WTC11 (cell line): ENCODE data around the gene FKBP10. TPM values are rescaled to one million over a fixed set of nuclear protein-coding genes. Genes with fewer than 3 reads are reported as not detected.
A peak's percentile ranks its signal among the peaks of the same experiment; 100 is the strongest.

Experiments used
- ATAC-seq: fragments of 200-7000 bp; cut with Tn5 transposase; 2 replicates; pipeline ENCODE4 v1.10.0; 2021; ENCODE audit warnings: mild to moderate bottlenecking, moderate library complexity
- CTCF ChIA-PET: fragments of 300-600 bp; sonication (Branson Sonifier 250); formaldehyde crosslinking; loops from one replicate; lab custom pipeline; 2021; ENCODE audit warnings: antibody characterized with exemption; lab: Charles Lee
- POLR2A ChIA-PET: fragments of 350-600 bp; sonication (Branson Sonifier 250); formaldehyde crosslinking; loops from one replicate; lab custom pipeline; 2021; ENCODE audit warnings: antibody characterized with exemption; lab: Charles Lee
- DNase-seq: peaks from one replicate; pipeline ENCODE4 v3.0.0; 2021; ENCODE audit warnings: low spot score
- H3K27ac Mint-ChIP-seq: 2 replicates; pipeline ENCODE4 v1.8.0; 2021; ENCODE audit warnings: mixed read lengths
- H3K27me3 Mint-ChIP-seq: 2 replicates; pipeline ENCODE4 v1.8.0; 2021; ENCODE audit warnings: low read depth, mild to moderate bottlenecking, moderate library complexity, mixed read lengths
- H3K36me3 Mint-ChIP-seq: 2 replicates; pipeline ENCODE4 v1.8.0; 2021; ENCODE audit warnings: mixed read lengths
- H3K4me1 Mint-ChIP-seq: 2 replicates; pipeline ENCODE4 v1.8.0; 2022; ENCODE audit warnings: mixed read lengths
- H3K4me3 Mint-ChIP-seq: 2 replicates; pipeline ENCODE4 v1.8.0; 2021; ENCODE audit warnings: mild to moderate bottlenecking, moderate library complexity, mixed read lengths
- H3K9me3 Mint-ChIP-seq: 2 replicates; pipeline ENCODE4 v1.8.0; 2021; ENCODE audit warnings: mixed read lengths
- ATF2 ChIP-seq: sonication (generic); formaldehyde crosslinking; IDR thresholded peaks from 2 replicates; pipeline ENCODE4 v1.8.1; 2022; ENCODE audit warnings: low read depth, missing genetic modification reagents, borderline replicate concordance
- CBFB ChIP-seq: sonication (generic); formaldehyde crosslinking; IDR thresholded peaks from 2 replicates; pipeline ENCODE4 v1.8.1; 2022; ENCODE audit warnings: mild to moderate bottlenecking, low read depth, missing genetic modification reagents
- CTCF ChIP-seq: fragments of 200-600 bp; IDR thresholded peaks from 2 replicates; pipeline ENCODE4 v1.8.0; 2022; ENCODE audit warnings: antibody characterized with exemption
- ETV6 ChIP-seq: sonication (generic); formaldehyde crosslinking; IDR thresholded peaks from 2 replicates; pipeline ENCODE4 v1.8.1; 2022; ENCODE audit warnings: mild to moderate bottlenecking, missing genetic modification reagents
- FOXK1 ChIP-seq: sonication (generic); formaldehyde crosslinking; IDR thresholded peaks from 2 replicates; pipeline ENCODE4 v1.8.0; 2022; ENCODE audit warnings: mild to moderate bottlenecking, moderate library complexity, missing genetic modification reagents
- GABPB1 ChIP-seq: sonication (generic); formaldehyde crosslinking; IDR thresholded peaks from 2 replicates; pipeline ENCODE4 v1.8.1; 2023; ENCODE audit warnings: mild to moderate bottlenecking, missing genetic modification reagents
- NR2C2 ChIP-seq: sonication (generic); formaldehyde crosslinking; IDR thresholded peaks from 2 replicates; pipeline ENCODE4 v1.8.0; 2022; ENCODE audit warnings: mild to moderate bottlenecking, missing genetic modification reagents
- PRDM15 ChIP-seq: sonication (generic); formaldehyde crosslinking; IDR thresholded peaks from 2 replicates; pipeline ENCODE4 v1.8.0; 2022; ENCODE audit warnings: missing genetic modification reagents
- PRRX2 ChIP-seq: fragments of 250-450 bp; sonication (Bioruptor Pico); IDR thresholded peaks from 2 replicates; pipeline ENCODE4 v1.8.0; 2021; ENCODE audit warnings: mild to moderate bottlenecking
- RORB ChIP-seq: fragments of 250-450 bp; sonication (Bioruptor Pico); IDR thresholded peaks from 2 replicates; pipeline ENCODE4 v1.9.0; 2021; ENCODE audit warnings: mild to moderate bottlenecking
- TEAD1 ChIP-seq: sonication (generic); formaldehyde crosslinking; IDR thresholded peaks from 2 replicates; pipeline ENCODE4 v1.8.0; 2022; ENCODE audit warnings: mild to moderate bottlenecking, missing genetic modification reagents
- ZBTB43 ChIP-seq: sonication (generic); formaldehyde crosslinking; IDR thresholded peaks from 2 replicates; pipeline ENCODE4 v1.8.1; 2023; ENCODE audit warnings: mild to moderate bottlenecking, missing genetic modification reagents
- ZNF232 ChIP-seq: sonication (generic); formaldehyde crosslinking; IDR thresholded peaks from 2 replicates; pipeline ENCODE4 v1.8.0; 2022; ENCODE audit warnings: mild to moderate bottlenecking, missing genetic modification reagents
- ZNF263 ChIP-seq: sonication (generic); formaldehyde crosslinking; IDR thresholded peaks from 2 replicates; pipeline ENCODE4 v1.8.1; 2022; ENCODE audit warnings: low read depth, mild to moderate bottlenecking, moderate library complexity, missing genetic modification reagents
- ZNF416 ChIP-seq: fragments of 250-450 bp; sonication (Bioruptor Pico); IDR thresholded peaks from 2 replicates; pipeline ENCODE4 v1.9.0; 2021; ENCODE audit warnings: mild to moderate bottlenecking, inconsistent platforms
- total RNA-seq: library from RNA; stranded (reverse); gene quantifications from 3 replicates; pipeline ENCODE4 v1.2.3, GENCODE V29; 2021
- TF ChIP-seq, protein P1 (sequence below): sonication (generic); formaldehyde crosslinking; IDR thresholded peaks from 2 replicates; pipeline ENCODE4 v1.8.0; 2023; ENCODE audit warnings: missing genetic modification reagents
- TF ChIP-seq, protein P2 (sequence below): sonication (generic); formaldehyde crosslinking; IDR thresholded peaks from 2 replicates; pipeline ENCODE4 v1.8.0; 2022; ENCODE audit warnings: mild to moderate bottlenecking, missing genetic modification reagents
- TF ChIP-seq, protein P3 (sequence below): sonication (generic); formaldehyde crosslinking; IDR thresholded peaks from 2 replicates; pipeline ENCODE4 v1.8.1; 2022; ENCODE audit warnings: low read depth, mild to moderate bottlenecking, moderate library complexity, missing genetic modification reagents, borderline replicate concordance

Gene FKBP10
- total RNA-seq, 1 experiment from 2014 or later, result 243 TPM

GRCh38 chr17:41768682-41769288 is 44.0 kb upstream of the FKBP10 start (continued):
- TF ChIP-seq FOXK1 (CRISPR knock-in tag) (no peak), ZNF263 (CRISPR knock-in tag) (no peak), ETV6 (CRISPR knock-in tag) (no peak), ZNF416 (CRISPR knock-in tag) (no peak), PRDM15 (CRISPR knock-in tag) (no peak), GABPB1 (no peak)
- TF ChIP-seq, protein P1, sequence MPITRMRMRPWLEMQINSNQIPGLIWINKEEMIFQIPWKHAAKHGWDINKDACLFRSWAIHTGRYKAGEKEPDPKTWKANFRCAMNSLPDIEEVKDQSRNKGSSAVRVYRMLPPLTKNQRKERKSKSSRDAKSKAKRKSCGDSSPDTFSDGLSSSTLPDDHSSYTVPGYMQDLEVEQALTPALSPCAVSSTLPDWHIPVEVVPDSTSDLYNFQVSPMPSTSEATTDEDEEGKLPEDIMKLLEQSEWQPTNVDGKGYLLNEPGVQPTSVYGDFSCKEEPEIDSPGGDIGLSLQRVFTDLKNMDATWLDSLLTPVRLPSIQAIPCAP (CRISPR knock-in tag), result no peak
- TF ChIP-seq, protein P2, sequence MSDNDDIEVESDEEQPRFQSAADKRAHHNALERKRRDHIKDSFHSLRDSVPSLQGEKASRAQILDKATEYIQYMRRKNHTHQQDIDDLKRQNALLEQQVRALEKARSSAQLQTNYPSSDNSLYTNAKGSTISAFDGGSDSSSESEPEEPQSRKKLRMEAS (CRISPR knock-in tag), result no peak

DNA sequence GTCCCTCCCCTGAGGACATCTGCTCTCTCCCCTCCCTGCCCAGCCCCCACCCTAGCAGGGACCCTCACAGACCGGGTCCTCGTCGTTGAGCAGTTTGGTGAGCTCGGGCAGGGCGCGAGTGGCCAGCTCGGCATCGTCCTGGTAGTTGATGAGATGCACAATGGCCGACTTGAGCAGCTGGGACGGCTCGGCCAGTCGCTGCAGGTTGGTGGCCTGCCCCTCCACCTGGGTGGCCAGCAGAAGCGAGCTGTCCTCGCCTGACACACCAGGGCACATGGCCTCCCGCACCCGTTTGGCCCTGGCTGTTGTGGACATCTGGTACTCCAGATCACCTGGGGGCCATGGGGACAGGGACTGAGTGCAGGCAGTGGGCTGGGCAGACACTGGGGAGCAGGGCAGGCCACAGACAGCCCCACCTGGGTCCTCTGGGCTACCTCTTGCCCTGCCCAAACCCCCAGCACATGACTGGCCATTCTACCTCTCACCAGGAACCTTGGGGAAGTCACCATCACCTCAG is 43.4 kb upstream of the FKBP10 start:
- ChIA-PET CTCF (interaction anchor here (1.4 kb wide), 1 partner anchor 16 kb away, joined by 6 read pairs; no protein-coding TSS in a partner anchor), POLR2A (interaction anchor here (0.6 to 1.1 kb wide), 2 partner anchors 10 to 16 kb away, joined by 3 to 5 read pairs; no protein-coding TSS in a partner anchor)
- no peak for DNase-seq
- no peak for ATAC-seq
- Mint-ChIP-seq H3K27ac (peak overlapping the region; percentile 54), H3K36me3 (peaks cover 50% of the 10 kb centered on the region), H3K9me3 (no peaks in the 10 kb centered on the region), H3K27me3 (no peaks in the 10 kb centered on the region), H3K4me1 (peaks cover 29% of the 10 kb centered on the region), H3K4me3 (no peak overlapping the region)
- TF ChIP-seq, protein P3, sequence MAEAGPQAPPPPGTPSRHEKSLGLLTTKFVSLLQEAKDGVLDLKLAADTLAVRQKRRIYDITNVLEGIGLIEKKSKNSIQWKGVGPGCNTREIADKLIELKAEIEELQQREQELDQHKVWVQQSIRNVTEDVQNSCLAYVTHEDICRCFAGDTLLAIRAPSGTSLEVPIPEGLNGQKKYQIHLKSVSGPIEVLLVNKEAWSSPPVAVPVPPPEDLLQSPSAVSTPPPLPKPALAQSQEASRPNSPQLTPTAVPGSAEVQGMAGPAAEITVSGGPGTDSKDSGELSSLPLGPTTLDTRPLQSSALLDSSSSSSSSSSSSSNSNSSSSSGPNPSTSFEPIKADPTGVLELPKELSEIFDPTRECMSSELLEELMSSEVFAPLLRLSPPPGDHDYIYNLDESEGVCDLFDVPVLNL (CRISPR knock-in tag), result no peak
- TF ChIP-seq, protein P1 (CRISPR knock-in tag), result no peak
- no peak for TF ChIP-seq CBFB (CRISPR knock-in tag)

DNA sequence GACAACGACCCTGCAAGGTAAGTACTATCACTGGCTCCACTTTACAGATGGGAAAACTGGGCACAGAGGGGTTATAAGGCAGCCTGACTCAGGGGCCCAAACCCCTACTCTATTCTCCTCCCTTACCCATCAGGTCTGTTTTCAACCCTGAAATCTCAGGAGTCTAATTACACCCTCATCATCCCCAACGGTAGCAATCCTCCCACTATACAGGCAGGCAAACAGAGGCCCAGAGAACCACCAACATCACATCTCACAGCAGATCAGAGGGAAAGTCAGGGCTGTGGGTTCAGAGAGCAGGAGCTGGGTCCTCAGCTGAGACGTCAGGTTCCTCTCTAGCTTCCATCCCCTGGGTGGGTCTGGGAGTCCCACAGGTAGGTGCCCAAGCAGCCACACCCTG is 42.8 kb upstream of the FKBP10 start:
- POLR2A ChIA-PET, result interaction anchor here (0.6 kb wide), 1 partner anchor 14 kb away, joined by 7 read pairs; no protein-coding TSS in a partner anchor
- Mint-ChIP-seq H3K27me3 (no peaks in the 10 kb centered on the region), H3K36me3 (peaks cover 44% of the 10 kb centered on the region), H3K4me1 (peaks cover 34% of the 10 kb centered on the region), H3K9me3 (no peaks in the 10 kb centered on the region), H3K4me3 (no peak overlapping the region), H3K27ac (peak overlapping the region; percentile 54)
- ATAC-seq, result no peak
- CTCF ChIA-PET, result interaction anchor here (1.4 kb wide), 1 partner anchor 15 kb away, joined by 6 read pairs; no protein-coding TSS in a partner anchor
- no peak for DNase-seq
- TF ChIP-seq NR2C2 (CRISPR knock-in tag), result no peak
- TF ChIP-seq ATF2 (CRISPR knock-in tag), result no peak
- no peak for TF ChIP-seq ZBTB43
- TF ChIP-seq TEAD1 (CRISPR knock-in tag), result no peak
- no peak for TF ChIP-seq ZNF232 (CRISPR knock-in tag)
- no peak for TF ChIP-seq PRRX2 (CRISPR knock-in tag)
- TF ChIP-seq CTCF, result no peak
- no peak for TF ChIP-seq RORB (CRISPR knock-in tag)
